Germinal center (tissue), 1 donor: ENCODE data around the gene LIM2.

Experiments
- DNase-seq: peaks from one replicate; pipeline ENCODE4 v3.0.0; 2012; ENCODE audit warnings: mixed read lengths, low spot score

LIM2 gene

DNA sequence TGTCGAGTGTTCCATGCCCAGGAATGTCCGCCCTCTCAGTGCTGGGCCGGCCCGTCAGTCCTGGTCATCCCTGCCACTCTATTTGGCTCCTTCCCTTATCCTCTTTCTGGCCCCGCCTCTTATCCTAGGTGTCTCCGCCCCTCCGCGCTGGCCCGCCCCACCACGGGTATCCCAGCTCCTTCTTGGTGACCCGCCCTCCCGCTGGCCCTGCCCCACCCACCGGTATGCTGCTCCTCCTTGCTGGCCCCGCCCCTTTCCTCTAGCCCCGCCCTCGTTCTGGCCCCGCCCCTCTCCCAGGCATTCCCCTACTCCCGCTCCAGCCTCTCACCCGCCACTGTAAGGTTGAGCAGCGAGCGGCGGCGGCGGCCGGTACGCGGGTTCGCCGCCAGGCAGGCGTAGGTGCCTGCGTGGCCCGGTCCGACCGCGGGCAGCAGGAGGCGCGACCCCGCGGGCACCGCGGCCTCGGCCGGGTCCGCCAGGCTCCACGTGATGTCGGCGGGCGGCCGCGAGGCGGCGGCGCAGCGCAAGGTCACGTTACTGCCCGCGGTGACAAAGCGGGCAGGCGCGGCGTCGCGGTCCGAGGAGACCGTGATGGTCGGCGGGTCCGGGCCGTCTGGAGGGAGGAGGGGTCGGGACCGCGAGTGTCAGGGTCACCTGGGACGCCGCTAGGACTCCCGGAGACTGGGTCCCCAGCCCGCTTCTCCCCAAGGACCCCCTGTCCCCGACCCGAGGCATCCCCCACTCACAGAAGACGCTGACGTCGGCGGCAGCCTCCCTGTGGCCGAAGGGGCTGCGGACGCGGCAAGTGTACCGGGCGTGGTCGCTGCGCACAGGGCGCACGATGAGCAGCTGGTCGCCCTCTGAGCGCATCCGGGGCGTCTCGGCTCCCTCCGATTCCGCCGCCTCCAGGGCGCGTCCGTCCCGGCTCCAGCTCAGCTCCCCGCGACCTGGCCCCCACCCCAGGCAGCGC lies 47.8 kb downstream of the LIM2 start:
- DNase-seq, result peak; percentile 95

DNA sequence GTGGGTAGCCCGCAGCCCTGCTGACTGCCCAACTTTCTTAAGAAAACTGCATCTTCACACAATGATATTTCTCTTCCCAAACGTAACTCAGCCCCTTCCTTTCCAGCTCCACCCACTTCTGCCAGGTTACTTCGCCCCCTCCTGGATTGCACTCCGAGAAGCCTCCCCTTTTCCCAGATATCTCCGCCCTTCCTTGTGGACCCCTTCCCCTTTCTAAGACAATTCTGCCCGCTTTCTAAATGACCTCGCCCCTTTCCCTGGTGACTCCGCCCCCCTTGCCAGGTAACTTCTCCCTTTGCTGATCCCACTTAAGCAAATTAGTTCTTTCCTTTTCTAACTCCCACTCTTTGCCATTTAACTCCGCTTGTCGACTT lies 48.5 kb downstream of the LIM2 start:
- no peak for DNase-seq

DNA sequence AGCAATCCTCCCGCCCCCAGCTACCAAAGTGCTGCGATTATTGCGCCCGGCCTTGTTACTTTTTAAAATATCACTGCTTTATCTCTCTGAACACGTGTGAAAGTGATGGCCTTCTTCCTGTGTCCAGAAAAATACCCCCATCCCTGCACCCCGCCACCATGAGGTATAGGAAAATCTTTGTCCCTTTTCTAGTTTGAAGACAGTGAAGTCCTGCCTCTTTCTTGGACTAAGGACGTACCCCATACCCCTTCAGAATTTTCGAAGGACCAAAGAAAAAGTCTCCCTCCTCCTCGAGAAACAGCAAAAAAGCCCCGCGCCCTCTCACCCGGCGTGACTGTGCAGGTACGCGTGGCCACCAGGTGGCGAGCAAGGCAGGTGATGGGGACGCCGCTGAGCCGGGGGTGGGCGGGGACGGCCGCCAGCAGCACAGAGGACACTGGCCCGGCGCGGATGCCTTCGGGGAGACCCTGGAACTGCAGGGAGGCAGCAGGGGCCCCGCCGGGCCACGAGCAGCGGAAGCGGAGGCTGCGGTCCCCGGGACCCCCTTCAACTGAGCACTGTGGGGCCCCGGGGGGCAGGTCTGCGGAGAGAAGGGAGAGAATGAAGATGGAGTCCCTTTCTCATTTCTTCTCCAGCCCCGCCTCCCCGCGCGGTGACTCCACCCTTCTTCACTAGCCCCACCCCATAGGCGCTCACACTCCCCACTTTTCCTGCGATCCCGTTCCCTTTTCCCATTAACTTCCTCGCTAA lies 49.0 kb downstream of the LIM2 start:
- DNase-seq, result peak; percentile 90

DNA sequence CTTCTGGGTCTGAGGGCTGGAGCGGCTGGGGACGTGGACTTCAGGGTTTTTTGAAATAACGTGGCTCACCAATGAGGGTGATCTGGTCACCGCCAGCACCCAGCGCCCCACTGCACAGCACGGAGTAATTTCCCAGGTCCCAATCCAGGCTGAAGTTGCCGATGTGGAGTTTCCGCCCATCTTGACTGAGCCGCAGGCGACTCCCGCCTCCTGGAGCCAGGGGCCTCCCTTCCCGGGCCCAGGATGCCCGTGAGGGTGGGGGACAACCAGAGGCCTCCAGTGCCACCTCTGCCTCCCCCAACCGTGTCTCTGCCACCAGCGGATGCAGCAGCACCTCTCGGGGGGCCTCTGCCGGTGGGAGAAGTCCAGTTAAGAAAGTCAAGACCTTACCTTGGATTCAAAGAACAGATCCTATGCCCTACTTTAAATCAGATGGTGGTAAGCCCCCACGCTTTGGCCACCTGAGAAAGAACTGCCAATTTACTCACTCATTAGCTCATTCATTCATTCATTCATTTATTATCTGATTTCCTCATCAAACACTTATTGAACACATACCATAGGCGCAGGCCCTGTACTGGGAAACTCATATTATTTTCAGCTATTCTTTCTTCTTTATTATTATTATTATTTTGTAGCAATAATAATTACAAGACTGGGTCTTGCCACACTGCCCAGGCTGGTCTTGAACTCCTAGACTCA lies 49.8 kb downstream of the LIM2 start:
- DNase-seq, result no peak

DNA sequence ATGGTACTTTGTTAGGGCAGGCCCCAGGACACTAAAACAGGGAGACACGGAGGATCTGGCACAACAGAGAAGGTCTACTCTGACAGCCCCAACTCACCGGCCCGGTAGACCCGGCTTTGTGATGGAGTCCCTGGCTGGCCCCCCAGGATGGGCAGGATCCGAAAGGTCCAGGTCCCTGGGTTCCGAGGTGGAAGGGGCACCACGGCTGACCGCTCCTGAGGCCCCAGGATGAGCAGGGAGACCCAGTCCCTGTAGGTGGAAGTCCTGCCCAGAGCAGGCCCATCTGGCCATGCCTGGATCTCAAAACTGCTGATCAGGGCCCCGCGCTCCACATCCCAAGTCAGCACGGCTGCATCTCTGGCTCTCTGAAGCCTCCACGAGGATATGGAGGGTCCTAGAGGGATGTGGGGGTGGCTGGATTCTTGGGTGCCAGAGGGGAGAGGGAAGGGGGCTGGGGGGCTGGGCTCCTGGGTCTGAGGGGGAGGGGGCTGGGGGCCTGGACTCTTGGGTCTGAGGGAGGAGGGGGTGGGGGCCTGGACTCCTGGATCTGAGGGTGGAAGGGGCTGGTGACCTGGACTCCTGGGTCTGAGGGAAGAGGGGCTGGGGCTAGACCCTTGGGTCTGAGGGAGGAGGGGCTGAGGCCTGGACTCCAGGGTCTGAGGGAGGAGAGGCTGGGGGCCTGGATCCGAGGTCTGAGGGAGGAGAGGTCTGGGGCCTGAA lies 50.5 kb downstream of the LIM2 start:
- no peak for DNase-seq

DNA sequence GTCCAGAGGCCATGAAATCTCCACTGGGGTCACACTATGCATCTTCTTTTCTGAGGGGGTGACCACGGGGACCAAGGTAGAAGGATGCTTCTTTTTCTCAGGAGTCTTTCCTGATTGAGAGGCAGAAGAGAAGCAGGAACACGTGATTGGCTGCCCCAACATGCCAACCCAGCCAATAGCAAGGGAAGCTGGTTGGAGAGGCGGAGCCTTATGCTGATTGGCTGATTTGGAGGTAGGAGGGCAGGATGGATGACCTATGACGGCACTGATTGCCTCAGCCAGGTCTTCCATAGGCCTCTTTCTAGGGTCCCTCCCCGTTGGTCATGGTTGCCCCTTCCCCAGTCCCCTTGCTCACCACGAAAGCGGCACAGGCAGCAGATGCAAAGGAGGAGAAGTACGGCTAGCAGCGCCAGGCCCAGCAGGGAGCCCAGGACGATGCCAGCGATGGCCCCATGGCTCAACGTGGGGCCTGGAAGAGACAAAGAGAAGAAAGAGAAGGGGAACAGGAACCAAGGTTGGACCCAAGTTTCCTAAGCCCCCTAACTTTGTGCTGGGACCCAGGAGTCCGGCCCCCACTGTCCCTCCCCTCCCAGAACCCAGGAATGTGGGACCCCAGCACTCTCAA lies 53.8 kb downstream of the LIM2 start:
- no peak for DNase-seq

DNA sequence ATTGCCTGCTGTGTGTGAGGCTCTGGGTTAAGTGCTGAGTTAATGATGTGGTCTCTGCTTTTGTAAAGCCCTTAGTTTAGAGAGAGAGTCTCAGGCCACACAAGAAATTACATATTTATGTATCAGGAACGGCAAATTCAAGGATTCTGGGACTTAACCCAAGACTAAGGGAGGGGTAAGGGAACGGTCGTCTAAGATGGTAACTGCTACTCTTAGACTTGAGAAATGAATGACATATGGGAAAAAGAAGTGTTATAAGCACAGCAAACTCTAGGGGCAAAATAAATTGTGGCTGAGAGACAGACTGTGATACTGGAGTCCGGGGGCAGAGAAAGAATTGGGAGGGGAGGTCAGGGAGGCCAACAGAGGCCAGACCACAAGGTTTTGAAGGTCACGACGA lies 56.1 kb downstream of the LIM2 start:
- no peak for DNase-seq

DNA sequence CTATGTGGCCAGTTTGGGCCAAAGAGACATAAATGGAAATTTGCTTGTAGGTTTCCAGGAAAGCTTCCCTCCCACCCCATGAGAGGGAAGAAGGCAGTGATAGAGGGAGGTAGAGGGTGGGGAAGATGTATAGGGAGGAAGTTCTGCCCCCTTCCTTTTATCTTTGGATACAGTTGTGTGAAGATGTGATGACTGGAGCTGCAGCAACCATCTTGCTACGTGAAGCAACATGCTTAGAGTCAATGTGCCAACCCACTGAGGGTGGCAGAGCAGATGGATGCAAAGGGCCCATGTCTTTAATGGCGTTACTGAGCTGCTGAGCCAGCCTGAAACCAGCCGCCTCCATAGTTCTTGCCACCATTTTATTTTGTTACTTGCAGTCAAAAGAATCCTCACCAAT lies 56.6 kb downstream of the LIM2 start:
- no peak for DNase-seq

DNA sequence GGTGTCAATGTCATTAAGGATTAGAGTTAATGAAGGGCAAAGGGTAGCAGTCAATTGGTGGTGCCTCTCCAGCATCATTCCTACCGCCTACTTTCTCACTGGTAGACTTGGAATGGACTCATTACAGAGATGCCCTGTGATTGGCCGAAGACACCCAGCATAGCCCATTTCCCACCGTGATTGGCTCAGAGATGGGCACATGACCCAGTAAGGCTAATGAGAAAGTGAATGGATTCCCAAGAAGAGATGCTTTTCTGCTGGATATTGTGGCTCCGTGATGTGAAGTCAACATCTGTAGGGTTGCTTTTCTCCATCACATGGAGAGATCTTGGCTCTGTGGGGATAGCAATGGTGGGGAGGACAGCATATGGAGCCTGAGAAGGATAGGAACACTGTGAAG lies 57.4 kb downstream of the LIM2 start:
- DNase-seq, result no peak
